ENCODE data around the gene CLCN6.

GRCh38 chr1:11799896-11800295, 6.1 kb upstream of the CLCN6 start:
- no peak for TF ChIP-seq CTCF (IDR thresholded peaks at IDR 0.05)
- no peak for TF ChIP-seq POLR2A (IDR thresholded peaks at IDR 0.05)

Measured in right lobe of liver (tissue), 4 donors.